Measurements from ENCODE around the gene B3GNT7. TPM values are rescaled to one million over a fixed set of nuclear protein-coding genes. Genes with fewer than 3 reads are reported as not detected.

B3GNT7 gene
- total and polyA plus RNA-seq, 12 donors, result 0.72 to 61.7 (median 2.1) TPM

- no peak overlapping the region for H3K27ac ChIP-seq
- intact Hi-C loops (cut with DNase I), result loop anchor here in 2 of 10 donors (2.0 to 5.0 kb wide), 2 partner anchors 95 kb away; no protein-coding TSS in a partner anchor
- peaks cover 0 to 41% (median 6%) of the 10 kb centered on the region in 9 donors for H3K4me1 ChIP-seq
- DNase-seq (no peak), ATAC-seq (no peak)
- no peak for TF ChIP-seq CTCF (IDR thresholded peaks at IDR 0.05)
- H3K36me3 ChIP-seq, result no peaks in the 10 kb centered on the region
- no peaks in the 10 kb centered on the region for H3K9me3 ChIP-seq
- no peak overlapping the region for H3K4me3 ChIP-seq
- peaks cover 0 to 31% (median 20%) of the 10 kb centered on the region in 7 donors for H3K27me3 ChIP-seq
- 75 to 81% methylated on average over 7 of the region's 7 CpGs for WGBS, 2 donors
Measured at GRCh38 chr2:231391981-231392380, 3.5 kb upstream of the B3GNT7 start.

GRCh38 chr2:231392431-231393148, 2.9 kb upstream of the B3GNT7 start:
- no peaks in the 10 kb centered on the region for H3K9me3 ChIP-seq

GRCh38 chr2:231393149-231394131, 2.1 kb upstream of the B3GNT7 start:
- Histone ChIP-seq H3K36me3 (peaks cover 0 to 4% (median 0%) of the 10 kb centered on the region in 9 donors), H3K27me3 (peaks cover 0 to 31% (median 20%) of the 10 kb centered on the region in 7 donors), H3K4me3 (no peak overlapping the region), H3K9me3 (no peaks in the 10 kb centered on the region), H3K4me1 (peaks cover 0 to 35% (median 6%) of the 10 kb centered on the region in 9 donors), H3K27ac (peak overlapping the region in 1 of 10 donors; percentile 58)
- ATAC-seq (no peak), DNase-seq (no peak)
- TF ChIP-seq CTCF (IDR thresholded peaks at IDR 0.05), result peak in 6 of 9 donors; percentile 18 to 42 (median 22)
- intact Hi-C loops (cut with DNase I), result loop anchor here in 2 of 10 donors (1.0 to 5.0 kb wide), 3 partner anchors 18 to 97 kb away; no protein-coding TSS in a partner anchor
- WGBS, 2 donors, result 79 to 81% methylated on average over 17 of the region's 17 CpGs

More at GRCh38 chr2:231392431-231393148, 2.9 kb upstream of the B3GNT7 start:
- WGBS, 2 donors, result 92 to 96% methylated on average over 14 of the region's 14 CpGs
- Histone ChIP-seq H3K36me3 (no peaks in the 10 kb centered on the region), H3K27me3 (peaks cover 0 to 31% (median 20%) of the 10 kb centered on the region in 7 donors), H3K4me3 (no peak overlapping the region), H3K27ac (peak overlapping the region in 1 of 10 donors; percentile 40), H3K4me1 (peaks cover 0 to 41% (median 6%) of the 10 kb centered on the region in 9 donors)
- DNase-seq (no peak), ATAC-seq (no peak)
- TF ChIP-seq CTCF (IDR thresholded peaks at IDR 0.05), result no peak
- intact Hi-C loops (cut with DNase I), result loop anchor here in 2 of 10 donors (2.0 to 5.0 kb wide), 2 partner anchors 95 to 96 kb away; no protein-coding TSS in a partner anchor
